ENCODE data around the gene DRC7. TPM values are rescaled to one million over a fixed set of nuclear protein-coding genes. Genes with fewer than 3 reads are reported as not detected.
"Not testable (repeated sequence)": the region's sequence is repeated elsewhere in the genome, so short reads cannot be mapped to it uniquely, and the experiment has no call there.

Gene DRC7
- total and polyA plus RNA-seq, 12 donors, result 0.09 TPM; not detected in 11

DNA sequence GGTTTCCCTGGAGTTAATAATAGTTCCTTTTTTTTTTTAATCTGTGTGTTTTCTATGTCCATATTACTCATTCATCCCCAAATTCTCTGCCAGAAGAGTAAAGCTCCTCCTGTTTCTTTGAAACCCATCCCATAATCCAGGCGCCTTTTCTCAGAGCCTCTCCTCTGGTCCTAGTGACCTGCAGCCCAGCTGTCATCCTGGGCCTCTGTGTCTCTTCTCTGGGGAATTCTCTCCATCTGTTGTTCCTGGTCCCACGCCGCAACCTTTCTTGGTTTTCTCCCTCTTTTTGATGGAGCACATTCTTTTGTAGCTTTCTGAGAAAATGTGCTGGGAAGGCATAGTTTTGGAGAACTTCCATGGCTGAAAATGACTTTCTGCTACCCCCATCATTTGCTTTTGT is 51.2 kb downstream of the DRC7 start:
- Histone ChIP-seq H3K27ac (no peak overlapping the region), H3K9me3 (no peaks in the 10 kb centered on the region), H3K27me3 (no peaks in the 10 kb centered on the region), H3K36me3 (peaks cover 0 to 41% (median 1%) of the 10 kb centered on the region in 9 donors), H3K4me3 (no peak overlapping the region), H3K4me1 (peaks cover 0 to 13% (median 6%) of the 10 kb centered on the region in 9 donors)
- ATAC-seq (no peak), DNase-seq (no peak)
- 95 to 96% methylated on average over 3 of the region's 3 CpGs for WGBS, 2 donors
- TF ChIP-seq, protein P1, sequence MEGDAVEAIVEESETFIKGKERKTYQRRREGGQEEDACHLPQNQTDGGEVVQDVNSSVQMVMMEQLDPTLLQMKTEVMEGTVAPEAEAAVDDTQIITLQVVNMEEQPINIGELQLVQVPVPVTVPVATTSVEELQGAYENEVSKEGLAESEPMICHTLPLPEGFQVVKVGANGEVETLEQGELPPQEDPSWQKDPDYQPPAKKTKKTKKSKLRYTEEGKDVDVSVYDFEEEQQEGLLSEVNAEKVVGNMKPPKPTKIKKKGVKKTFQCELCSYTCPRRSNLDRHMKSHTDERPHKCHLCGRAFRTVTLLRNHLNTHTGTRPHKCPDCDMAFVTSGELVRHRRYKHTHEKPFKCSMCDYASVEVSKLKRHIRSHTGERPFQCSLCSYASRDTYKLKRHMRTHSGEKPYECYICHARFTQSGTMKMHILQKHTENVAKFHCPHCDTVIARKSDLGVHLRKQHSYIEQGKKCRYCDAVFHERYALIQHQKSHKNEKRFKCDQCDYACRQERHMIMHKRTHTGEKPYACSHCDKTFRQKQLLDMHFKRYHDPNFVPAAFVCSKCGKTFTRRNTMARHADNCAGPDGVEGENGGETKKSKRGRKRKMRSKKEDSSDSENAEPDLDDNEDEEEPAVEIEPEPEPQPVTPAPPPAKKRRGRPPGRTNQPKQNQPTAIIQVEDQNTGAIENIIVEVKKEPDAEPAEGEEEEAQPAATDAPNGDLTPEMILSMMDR (IDR thresholded peaks at IDR 0.05), result no peak
- intact Hi-C loops (cut with DNase I), result no loop called here

GRCh38 chr16:57746316-57746715 is 51.7 kb downstream of the DRC7 start:
- H3K27me3 ChIP-seq; DNase-seq; H3K4me3 ChIP-seq; H3K9me3 ChIP-seq; ATAC-seq; intact Hi-C loops (cut with DNase I); H3K27ac ChIP-seq: not testable (repeated sequence)
- peaks cover 0 to 13% (median 6%) of the 10 kb centered on the region in 9 donors for H3K4me1 ChIP-seq
- peaks cover 0 to 47% (median 7%) of the 10 kb centered on the region in 9 donors for H3K36me3 ChIP-seq
- WGBS, 2 donors, result 92% methylated on average over 7 of the region's 7 CpGs

- ATAC-seq, result no peak
- H3K27me3 ChIP-seq, result no peaks in the 10 kb centered on the region
- no peak overlapping the region for H3K27ac ChIP-seq
- no peak overlapping the region for H3K4me3 ChIP-seq
- DNase-seq, result no peak
- TF ChIP-seq, protein P1 (IDR thresholded peaks at IDR 0.05), result no peak
- 92 to 94% methylated on average over 7 of the region's 7 CpGs for WGBS, 2 donors
- intact Hi-C loops (cut with DNase I), result no loop called here
- peaks cover 0 to 50% (median 7%) of the 10 kb centered on the region in 9 donors for H3K36me3 ChIP-seq
- no peaks in the 10 kb centered on the region for H3K9me3 ChIP-seq
- peaks cover 0 to 6% (median 2%) of the 10 kb centered on the region in 9 donors for H3K4me1 ChIP-seq
Measured at GRCh38 chr16:57747091-57747490, 52.5 kb downstream of the DRC7 start.

GRCh38 chr16:57747496-57747895 is 52.9 kb downstream of the DRC7 start:
- WGBS, 2 donors, result 93 to 96% methylated on average over 12 of the region's 12 CpGs
- DNase-seq, result no peak
- no peak for ATAC-seq

DNA sequence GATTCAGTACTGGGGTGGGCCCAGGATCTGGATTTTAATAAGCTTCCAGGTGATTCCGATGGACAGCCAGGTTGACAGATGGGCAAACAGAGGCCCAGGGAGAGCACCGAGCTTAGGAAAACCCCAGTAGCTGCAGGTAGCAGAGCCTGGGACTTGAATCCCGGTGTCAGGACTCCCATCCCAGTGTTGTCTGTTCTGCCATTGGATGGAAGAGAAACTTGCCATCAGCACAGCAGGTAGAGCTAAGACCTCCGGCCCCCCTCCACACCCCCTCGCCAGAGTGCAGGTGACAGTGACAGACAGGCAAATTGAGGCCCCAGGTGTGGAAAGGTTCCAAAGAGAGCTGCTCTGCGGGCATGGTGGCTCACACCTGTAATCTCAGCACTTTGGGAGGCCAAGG is 53.4 kb downstream of the DRC7 start:
- TF ChIP-seq, protein P1 (IDR thresholded peaks at IDR 0.05), result no peak
- WGBS, 2 donors, result 92 to 94% methylated on average over 6 of the region's 6 CpGs
- ATAC-seq (no peak), DNase-seq (no peak)
- intact Hi-C loops (cut with DNase I), result no loop called here
- Histone ChIP-seq H3K27me3 (no peaks in the 10 kb centered on the region), H3K9me3 (no peaks in the 10 kb centered on the region), H3K4me1 (no peaks in the 10 kb centered on the region), H3K4me3 (no peak overlapping the region), H3K36me3 (peaks cover 0 to 57% (median 7%) of the 10 kb centered on the region in 9 donors), H3K27ac (no peak overlapping the region)

More at GRCh38 chr16:57747496-57747895, 52.9 kb downstream of the DRC7 start:
- H3K9me3 ChIP-seq, result no peaks in the 10 kb centered on the region
- TF ChIP-seq, protein P1 (IDR thresholded peaks at IDR 0.05), result no peak
- H3K27me3 ChIP-seq, result no peaks in the 10 kb centered on the region
- H3K27ac ChIP-seq, result no peak overlapping the region
- no peak overlapping the region for H3K4me3 ChIP-seq
- H3K4me1 ChIP-seq, result peaks cover 0 to 2% (median 0%) of the 10 kb centered on the region in 9 donors
- intact Hi-C loops (cut with DNase I), result no loop called here
- H3K36me3 ChIP-seq, result peaks cover 0 to 52% (median 7%) of the 10 kb centered on the region in 9 donors
